CD4-positive, alpha-beta T cell treated with Interleukin-15 for 1 hour (primary cell): ENCODE results near the gene SRPX.

ENCODE experiments used
- DNase-seq: peaks from one replicate; pipeline ENCODE4 v3.0.0-alpha.2; 2020

SRPX gene, protein sequence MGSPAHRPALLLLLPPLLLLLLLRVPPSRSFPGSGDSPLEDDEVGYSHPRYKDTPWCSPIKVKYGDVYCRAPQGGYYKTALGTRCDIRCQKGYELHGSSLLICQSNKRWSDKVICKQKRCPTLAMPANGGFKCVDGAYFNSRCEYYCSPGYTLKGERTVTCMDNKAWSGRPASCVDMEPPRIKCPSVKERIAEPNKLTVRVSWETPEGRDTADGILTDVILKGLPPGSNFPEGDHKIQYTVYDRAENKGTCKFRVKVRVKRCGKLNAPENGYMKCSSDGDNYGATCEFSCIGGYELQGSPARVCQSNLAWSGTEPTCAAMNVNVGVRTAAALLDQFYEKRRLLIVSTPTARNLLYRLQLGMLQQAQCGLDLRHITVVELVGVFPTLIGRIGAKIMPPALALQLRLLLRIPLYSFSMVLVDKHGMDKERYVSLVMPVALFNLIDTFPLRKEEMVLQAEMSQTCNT

GRCh38 chrX:38220415-38221390 is at the start of gene SRPX:
SRPX (minus strand) TSS chrX:38220871; CDS start chrX:38220792, 79 bp downstream.
- no peak for DNase-seq

DNA sequence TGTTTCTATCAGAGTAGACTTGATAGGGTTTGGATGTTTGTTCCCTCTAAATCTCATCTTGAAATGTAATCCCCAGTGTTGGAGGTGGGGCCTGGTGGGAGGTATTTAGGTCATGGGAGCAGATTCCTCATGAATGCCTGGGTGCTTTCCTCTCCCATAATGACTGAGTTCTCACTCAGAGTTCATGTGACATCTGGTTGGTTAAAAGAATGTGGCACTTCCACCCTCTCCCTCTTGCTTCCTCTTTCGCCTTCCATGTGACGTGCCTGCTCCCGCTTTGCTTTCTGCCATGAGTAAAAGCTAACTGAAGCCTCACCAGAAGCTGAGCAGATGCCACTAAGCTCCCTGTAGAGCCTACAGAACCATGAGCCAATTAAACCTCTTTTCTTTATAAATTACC is 47.3 kb upstream of the SRPX start:
- DNase-seq: no peak

DNA sequence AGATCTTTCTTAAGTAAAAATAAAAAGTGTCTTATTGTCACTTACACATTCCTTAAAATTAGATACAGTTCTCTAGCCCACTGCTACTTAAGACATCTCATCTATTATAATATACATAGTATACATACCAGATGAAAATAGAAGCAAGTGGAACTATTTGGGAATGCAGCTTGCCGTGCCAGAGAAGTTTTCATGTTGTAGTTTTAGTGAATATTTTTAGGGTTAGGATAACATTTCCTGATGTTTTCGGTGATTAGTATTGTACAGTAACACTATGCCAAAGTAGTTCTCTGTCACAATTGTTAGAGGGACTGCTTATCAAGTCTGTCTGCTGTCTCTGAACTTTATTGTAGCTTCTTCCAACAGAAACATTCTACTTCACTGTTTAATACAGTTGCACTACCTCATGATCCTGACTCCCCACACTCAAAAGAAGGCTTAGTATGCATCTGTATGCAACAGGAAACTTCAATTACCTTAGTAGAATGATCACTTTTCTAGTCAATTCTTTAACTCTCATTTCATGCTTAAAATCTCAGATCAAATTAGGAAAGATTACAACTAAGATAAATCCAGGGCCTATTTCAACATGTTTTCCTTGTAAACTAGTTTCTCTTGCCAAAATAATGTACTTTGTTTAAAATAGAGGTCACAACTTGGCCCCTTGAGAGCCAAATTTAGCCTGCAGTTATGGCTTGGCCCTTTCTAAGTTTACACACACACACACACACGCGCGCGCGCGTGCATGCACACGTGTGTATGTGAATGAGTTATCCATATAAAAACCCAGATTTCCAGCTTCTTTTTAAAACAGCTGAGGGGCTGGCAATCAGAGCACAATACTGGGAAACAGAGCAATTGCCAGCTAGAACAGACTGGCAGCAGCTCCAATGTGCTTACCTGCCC is 42.3 kb upstream of the SRPX start:
- no peak for DNase-seq

- DNase-seq: no peak
Measured at GRCh38 chrX:38260231-38260630, 39.6 kb upstream of the SRPX start.

GRCh38 chrX:38256019-38256418 is 35.3 kb upstream of the SRPX start:
- DNase-seq: no peak

GRCh38 chrX:38249965-38250364 is 29.3 kb upstream of the SRPX start:
- no peak for DNase-seq

- DNase-seq: no peak
Measured at GRCh38 chrX:38247051-38247450, 26.4 kb upstream of the SRPX start.

- DNase-seq: no peak
Measured at GRCh38 chrX:38240541-38240940, 19.9 kb upstream of the SRPX start.

DNA sequence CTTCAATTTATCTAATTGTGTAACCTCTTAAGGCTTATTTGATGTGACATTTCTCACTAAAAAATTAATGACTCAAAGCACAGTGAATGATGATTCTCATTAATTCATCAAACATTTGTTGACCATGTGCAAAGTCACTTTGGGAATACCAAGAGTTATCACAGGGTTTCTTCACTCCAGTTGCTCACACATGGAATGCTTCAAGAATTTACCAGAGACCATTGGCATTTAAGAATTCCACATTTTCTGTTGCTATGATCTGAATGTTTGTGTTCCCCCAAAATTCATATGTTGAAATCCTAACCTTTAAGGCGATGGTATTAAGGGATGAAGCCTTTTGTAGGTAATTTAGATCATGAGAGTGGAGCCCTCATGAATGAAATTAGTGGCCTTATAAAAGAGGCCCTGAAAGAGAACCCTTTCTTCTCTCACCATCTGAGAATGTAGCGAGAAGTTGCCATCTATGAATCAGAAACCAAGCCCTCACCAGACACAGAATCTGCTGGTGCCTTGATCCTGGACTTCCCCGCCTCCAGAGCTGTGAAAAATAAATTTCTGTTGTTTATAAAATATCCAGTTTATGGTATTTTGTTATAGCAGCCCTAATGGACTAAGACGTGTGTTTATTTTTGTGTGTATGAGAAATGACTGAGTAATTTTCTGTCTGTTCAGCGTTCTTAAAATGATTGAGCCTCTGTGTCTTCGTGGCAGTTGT is 16.4 kb upstream of the SRPX start:
- no peak for DNase-seq

DNA sequence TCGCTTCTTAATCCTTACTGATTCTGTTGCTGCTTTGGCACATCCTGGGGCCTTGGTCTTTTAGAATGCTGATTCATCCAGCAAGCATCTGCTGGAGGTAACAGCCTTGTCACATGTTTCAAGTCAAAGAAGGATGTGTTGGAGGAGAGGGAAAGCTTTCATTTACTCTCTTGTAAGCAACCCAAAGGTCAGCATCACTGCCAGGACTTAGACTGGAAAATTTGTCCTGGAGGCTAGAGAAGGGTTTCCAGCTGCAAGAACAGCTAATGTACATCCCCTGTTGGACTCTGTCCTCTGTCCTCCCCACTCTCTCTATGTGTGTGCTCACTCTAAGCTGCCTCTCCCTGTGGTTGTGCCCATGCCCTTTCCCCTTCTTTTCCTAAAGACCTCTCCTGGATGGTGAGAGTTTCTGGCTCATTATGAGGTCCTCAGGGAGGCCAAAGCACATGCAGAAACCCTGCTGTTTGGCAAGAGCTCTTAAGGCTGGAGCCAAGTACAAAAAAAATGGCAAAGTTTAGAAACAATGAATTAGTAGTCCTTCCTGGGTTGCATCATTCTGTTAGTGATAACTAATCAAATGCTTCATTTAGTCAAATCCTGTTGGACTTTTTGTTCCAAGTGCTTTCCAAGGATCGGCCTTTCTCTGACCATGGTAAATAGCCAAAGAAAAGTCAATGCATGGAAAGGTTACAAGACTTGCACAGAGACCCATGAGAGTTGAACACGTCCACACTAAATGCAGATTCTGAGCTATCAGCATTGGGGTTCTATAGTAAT is 13.4 kb upstream of the SRPX start:
- DNase-seq: no peak

- DNase-seq: no peak
Measured at GRCh38 chrX:38232079-38232686, 11.5 kb upstream of the SRPX start.

DNA sequence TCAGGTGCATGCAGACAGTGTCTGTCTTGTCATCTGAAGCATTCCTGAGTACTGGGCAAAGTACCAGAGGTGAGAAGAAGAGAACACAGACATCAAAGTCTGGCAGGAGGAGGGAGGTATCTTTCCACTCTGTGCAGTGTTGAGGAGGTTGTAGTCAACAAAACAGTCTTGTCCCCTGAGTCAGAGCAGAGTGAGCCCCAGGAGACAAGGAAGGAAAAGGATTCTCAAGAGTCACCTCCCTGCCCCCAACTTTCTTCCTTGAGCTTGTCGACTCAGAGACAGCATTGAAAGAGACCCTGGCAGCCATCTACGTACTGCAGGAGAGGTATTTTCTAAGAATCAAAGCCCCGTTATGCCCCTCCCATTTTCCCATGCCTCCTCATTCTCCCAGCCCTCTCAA is 4.4 kb upstream of the SRPX start:
- DNase-seq: no peak

GRCh38 chrX:38224160-38224559 is 3.5 kb upstream of the SRPX start:
- DNase-seq: no peak

DNA sequence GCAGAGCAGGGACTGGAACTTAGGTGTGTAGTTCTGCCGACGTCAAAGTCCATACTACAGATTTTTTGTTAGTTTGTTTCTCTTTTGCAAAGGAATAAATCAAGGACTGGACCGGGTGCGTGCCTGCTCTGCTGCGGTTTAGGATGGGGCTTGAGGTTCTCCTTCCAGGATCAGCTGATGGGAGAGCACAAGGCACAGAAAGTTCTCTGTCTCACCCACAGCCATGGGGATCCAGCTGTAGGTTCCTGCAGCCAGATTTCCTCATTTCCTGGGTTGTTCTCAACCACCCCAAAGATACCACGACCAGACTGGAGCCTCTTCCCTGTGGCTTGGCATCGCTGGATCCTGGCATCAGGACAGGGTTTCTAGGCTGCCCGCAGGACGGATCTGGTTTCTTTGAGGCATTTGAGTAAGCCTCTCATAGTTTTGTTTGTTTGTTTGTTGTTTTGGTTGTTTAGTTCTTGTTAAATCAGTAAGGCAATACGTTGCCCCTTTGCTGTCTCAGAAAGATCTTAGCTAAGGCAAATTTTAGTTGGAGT is 789 bp upstream of the SRPX start:
- no peak for DNase-seq

DNA sequence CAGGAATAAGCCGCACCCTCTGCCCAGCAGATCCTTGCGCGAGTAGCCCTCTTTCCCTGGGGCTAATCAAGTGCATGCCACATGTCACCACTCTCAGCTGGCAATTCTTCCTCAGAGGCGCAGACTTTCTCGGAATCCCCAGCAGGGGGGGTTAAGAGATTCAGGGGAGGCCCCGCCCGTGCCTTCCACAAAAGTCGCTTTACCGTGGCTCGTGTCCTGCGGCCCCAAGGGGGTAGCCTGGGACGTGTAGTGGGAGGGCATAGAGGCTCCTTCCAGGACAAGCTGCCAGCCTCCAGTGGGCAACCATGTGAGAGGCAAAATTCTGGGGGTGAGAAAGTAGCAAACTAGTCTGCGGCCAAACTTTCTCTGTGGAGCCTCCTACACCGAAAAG is 652 bp downstream of the SRPX start:
- DNase-seq: no peak

DNA sequence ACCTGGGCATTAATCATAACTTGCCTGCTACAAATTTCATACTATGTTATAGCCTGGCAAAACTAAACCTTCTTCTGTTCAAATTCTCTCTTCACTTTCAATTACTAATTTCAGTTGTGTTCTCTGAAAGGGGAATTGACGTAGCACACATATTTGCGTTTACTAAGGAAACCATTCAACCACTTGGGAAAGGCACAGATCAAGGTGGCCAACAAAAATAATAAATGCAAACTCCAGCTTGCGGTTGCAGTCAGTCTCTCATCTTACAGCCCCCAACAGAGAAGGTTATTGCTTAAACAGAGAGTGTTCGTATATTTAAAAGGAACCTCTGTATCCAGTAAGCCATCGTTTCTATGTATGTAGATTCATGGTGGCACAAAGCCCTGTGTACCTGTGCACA is 4.0 kb downstream of the SRPX start:
- no peak for DNase-seq

DNA sequence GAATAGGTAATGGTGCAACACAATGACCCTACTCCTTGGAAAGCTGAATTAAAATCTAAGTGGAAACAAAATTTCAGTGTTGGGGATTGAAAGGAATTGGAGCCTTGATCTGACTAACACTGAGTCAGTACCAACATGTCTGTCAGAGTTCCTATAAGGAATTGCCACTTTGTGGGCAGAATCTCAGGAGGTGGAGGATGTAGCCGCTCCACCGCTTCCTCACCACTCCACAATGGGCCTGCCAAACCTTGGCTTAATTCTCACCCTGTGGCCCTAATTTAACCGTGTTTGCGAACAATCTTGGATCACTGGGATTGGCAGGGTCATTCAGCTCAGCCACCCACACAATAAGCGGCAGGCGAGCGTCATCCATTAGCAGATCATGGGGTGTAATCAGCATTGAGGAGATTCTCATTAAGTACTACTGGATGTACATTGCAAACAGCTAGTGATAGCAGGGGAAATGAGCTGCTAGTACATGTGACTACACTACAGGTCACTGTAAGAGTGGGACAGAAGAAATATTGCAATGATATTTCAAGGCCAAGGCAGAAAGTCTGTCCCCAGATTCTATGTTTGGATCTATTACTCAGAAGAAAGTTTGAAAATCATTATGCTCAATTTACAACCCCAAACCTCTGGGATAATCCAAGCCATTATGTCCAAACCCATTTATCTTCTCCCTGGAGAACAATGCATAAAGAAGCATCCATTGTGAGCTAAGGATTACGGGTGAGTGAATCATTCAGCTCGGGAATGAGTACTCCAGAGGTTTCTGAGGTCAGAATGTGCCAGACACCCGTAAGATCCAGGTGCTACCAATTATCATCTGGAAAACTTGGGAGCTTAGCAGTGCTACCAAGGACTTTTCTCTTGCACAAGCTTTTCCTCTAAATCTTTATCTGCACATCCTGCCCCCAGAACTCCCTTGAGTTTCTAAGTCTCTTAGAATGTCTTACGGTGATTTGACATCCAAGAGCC is 5.8 kb downstream of the SRPX start:
- DNase-seq: no peak

- DNase-seq: no peak
Measured at GRCh38 chrX:38214044-38214443, 6.6 kb downstream of the SRPX start.
